ENCODE data around the gene TEKT4.

TEKT4 gene

GRCh38 chr2:94879982-94880377 lies 8.8 kb downstream of the TEKT4 start:
- TF ChIP-seq CTCF (IDR thresholded peaks at IDR 0.05; ENCODE audit: low read length) (no peak), EZH2 (IDR thresholded peaks at IDR 0.05; ENCODE audit: borderline replicate concordance, low read length) (no peak)
- H3K27ac ChIP-seq (ENCODE audit: low read depth, low read length, poor library complexity, severe bottlenecking), result no peak overlapping the region
- H3K36me3 ChIP-seq (ENCODE audit: insufficient read depth, low read length), result no peaks in the 10 kb centered on the region
- no peaks in the 10 kb centered on the region for H3F3A ChIP-seq (ENCODE audit: insufficient read depth, low read length)
- H3K79me2 ChIP-seq (ENCODE audit: insufficient read depth, low read length), result no peaks in the 10 kb centered on the region
- H3K9me2 ChIP-seq (ENCODE audit: low read depth, low read length), result no peaks in the 10 kb centered on the region
- no peak overlapping the region for H3K9ac ChIP-seq (ENCODE audit: low read length)
- H2AFZ ChIP-seq (ENCODE audit: low read length), result no peak overlapping the region
- H3K4me1 ChIP-seq (ENCODE audit: insufficient read depth, low read length, severe bottlenecking), result no peaks in the 10 kb centered on the region
- no peaks in the 10 kb centered on the region for H3K9me3 ChIP-seq (ENCODE audit: low read length)
- H3K4me2 ChIP-seq (ENCODE audit: low read length), result no peak overlapping the region
- no peaks in the 10 kb centered on the region for H3K27me3 ChIP-seq (ENCODE audit: insufficient read depth, low read length)
- no peaks in the 10 kb centered on the region for H4K20me1 ChIP-seq (ENCODE audit: insufficient read depth, low read length)
- no peak overlapping the region for H3K4me3 ChIP-seq (ENCODE audit: low read depth, low read length, poor library complexity, severe bottlenecking)

GRCh38 chr2:94880507-94880906 lies 9.3 kb downstream of the TEKT4 start:
- H3K27ac ChIP-seq (ENCODE audit: low read depth, low read length, poor library complexity, severe bottlenecking), result no peak overlapping the region
- H3K36me3 ChIP-seq (ENCODE audit: insufficient read depth, low read length), result no peaks in the 10 kb centered on the region
- no peaks in the 10 kb centered on the region for H3K79me2 ChIP-seq (ENCODE audit: insufficient read depth, low read length)
- H3K4me3 ChIP-seq (ENCODE audit: low read depth, low read length, poor library complexity, severe bottlenecking), result no peak overlapping the region
- TF ChIP-seq EZH2 (IDR thresholded peaks at IDR 0.05; ENCODE audit: borderline replicate concordance, low read length), result no peak
- TF ChIP-seq CTCF (IDR thresholded peaks at IDR 0.05; ENCODE audit: low read length), result no peak
- no peaks in the 10 kb centered on the region for H4K20me1 ChIP-seq (ENCODE audit: insufficient read depth, low read length)
- H3K4me2 ChIP-seq (ENCODE audit: low read length), result no peak overlapping the region
- no peak overlapping the region for H3K9ac ChIP-seq (ENCODE audit: low read length)
- H3K4me1 ChIP-seq (ENCODE audit: insufficient read depth, low read length, severe bottlenecking), result no peaks in the 10 kb centered on the region
- H3K27me3 ChIP-seq (ENCODE audit: insufficient read depth, low read length), result no peaks in the 10 kb centered on the region
- no peak overlapping the region for H2AFZ ChIP-seq (ENCODE audit: low read length)
- no peaks in the 10 kb centered on the region for H3K9me3 ChIP-seq (ENCODE audit: low read length)
- H3K9me2 ChIP-seq (ENCODE audit: low read depth, low read length), result no peaks in the 10 kb centered on the region
- H3F3A ChIP-seq (ENCODE audit: insufficient read depth, low read length), result no peaks in the 10 kb centered on the region

GRCh38 chr2:94881070-94881469 lies 9.8 kb downstream of the TEKT4 start:
- Histone ChIP-seq H3K27ac (ENCODE audit: low read depth, low read length, poor library complexity, severe bottlenecking) (no peak overlapping the region), H3K36me3 (ENCODE audit: insufficient read depth, low read length) (no peaks in the 10 kb centered on the region), H3K4me3 (ENCODE audit: low read depth, low read length, poor library complexity, severe bottlenecking) (no peak overlapping the region), H3K9me2 (ENCODE audit: low read depth, low read length) (no peaks in the 10 kb centered on the region), H4K20me1 (ENCODE audit: insufficient read depth, low read length) (no peaks in the 10 kb centered on the region), H3F3A (ENCODE audit: insufficient read depth, low read length) (no peaks in the 10 kb centered on the region), H3K4me1 (ENCODE audit: insufficient read depth, low read length, severe bottlenecking) (no peaks in the 10 kb centered on the region), H3K27me3 (ENCODE audit: insufficient read depth, low read length) (no peaks in the 10 kb centered on the region), H3K9ac (ENCODE audit: low read length) (no peak overlapping the region), H3K4me2 (ENCODE audit: low read length) (no peak overlapping the region), H2AFZ (ENCODE audit: low read length) (no peak overlapping the region), H3K9me3 (ENCODE audit: low read length) (no peaks in the 10 kb centered on the region), H3K79me2 (ENCODE audit: insufficient read depth, low read length) (no peaks in the 10 kb centered on the region)
- TF ChIP-seq CTCF (IDR thresholded peaks at IDR 0.05; ENCODE audit: low read length), result no peak
- TF ChIP-seq EZH2 (IDR thresholded peaks at IDR 0.05; ENCODE audit: borderline replicate concordance, low read length), result no peak
